OCI-LY1 (cell line): Measurements from ENCODE around the gene TCP11L2.

Source experiments
- H2AFZ ChIP-seq: fragments of 200-600 bp; sonication (generic), shearing (Covaris generic); 2 replicates; pipeline ENCODE4 v1.6.0; 2014; ENCODE audit warnings: antibody characterized with exemption, mild to moderate bottlenecking, low read length
- H3F3A ChIP-seq: fragments of 200-600 bp; sonication (generic), shearing (Covaris generic); 2 replicates; pipeline ENCODE4 v1.6.0; 2014; ENCODE audit warnings: mild to moderate bottlenecking, antibody characterized with exemption, low read length, moderate library complexity; ENCODE audit not compliant: insufficient read depth
- H3K27ac ChIP-seq: fragments of 200-600 bp; sonication (generic); 2 replicates; pipeline ENCODE4 v1.5.1; 2014; ENCODE audit warnings: low read length, mixed run types, mild to moderate bottlenecking, low read depth; ENCODE audit not compliant: poor library complexity, severe bottlenecking
- H3K27me3 ChIP-seq: fragments of 200-600 bp; sonication (generic); 2 replicates; pipeline ENCODE4 v1.6.0; 2014; ENCODE audit warnings: antibody characterized with exemption, mild to moderate bottlenecking, low read length, moderate library complexity; ENCODE audit not compliant: insufficient read depth
- H3K36me3 ChIP-seq: fragments of 200-600 bp; sonication (generic); 2 replicates; pipeline ENCODE4 v1.6.1; 2014; ENCODE audit warnings: mild to moderate bottlenecking, antibody characterized with exemption, low read length, moderate library complexity, mixed read lengths; ENCODE audit not compliant: insufficient read depth
- H3K4me1 ChIP-seq: fragments of 200-600 bp; sonication (generic); 2 replicates; pipeline ENCODE4 v1.5.1; 2014; ENCODE audit warnings: mild to moderate bottlenecking, low read length, moderate library complexity; ENCODE audit not compliant: insufficient read depth, severe bottlenecking
- H3K4me2 ChIP-seq: fragments of 200-600 bp; sonication (generic), shearing (Covaris generic); 2 replicates; pipeline ENCODE4 v1.6.1; 2014; ENCODE audit warnings: low read length
- H3K4me3 ChIP-seq: fragments of 200-600 bp; sonication (generic); 2 replicates; pipeline ENCODE4 v1.5.1; 2014; ENCODE audit warnings: low read length, low read depth, mild to moderate bottlenecking, mixed read lengths; ENCODE audit not compliant: poor library complexity, severe bottlenecking
- H3K79me2 ChIP-seq: fragments of 200-600 bp; shearing (Covaris generic); 2 replicates; pipeline ENCODE4 v1.6.1; 2016; ENCODE audit warnings: mixed run types, low read length, mixed read lengths; ENCODE audit not compliant: insufficient read depth
- H3K9ac ChIP-seq: fragments of 200-600 bp; sonication (generic), shearing (Covaris generic); 2 replicates; pipeline ENCODE4 v1.6.1; 2014; ENCODE audit warnings: mild to moderate bottlenecking, low read length, mixed read lengths
- H3K9me2 ChIP-seq: fragments of 200-600 bp; sonication (generic), shearing (Covaris generic); 2 replicates; pipeline ENCODE4 v1.6.1; 2014; ENCODE audit warnings: low read depth, mild to moderate bottlenecking, low read length, mixed read lengths
- H3K9me3 ChIP-seq: fragments of 200-600 bp; shearing (Covaris generic); 2 replicates; pipeline ENCODE4 v1.6.1; 2014; ENCODE audit warnings: low read length, mixed read lengths
- H4K20me1 ChIP-seq: fragments of 200-600 bp; sonication (generic), shearing (Covaris generic); 2 replicates; pipeline ENCODE4 v1.6.0; 2016; ENCODE audit warnings: mild to moderate bottlenecking, low read length; ENCODE audit not compliant: insufficient read depth
- EZH2 ChIP-seq: fragments of 200-600 bp; sonication (generic), shearing (Covaris generic); IDR thresholded peaks from 2 replicates; pipeline ENCODE4 v1.8.0; 2017; ENCODE audit warnings: borderline replicate concordance, mixed run types, mild to moderate bottlenecking, antibody characterized with exemption, low read length, moderate library complexity, mixed read lengths
- TF ChIP-seq, protein P1 (sequence below): fragments of 200-600 bp; sonication (generic), shearing (Covaris generic); IDR thresholded peaks from 2 replicates; pipeline ENCODE4 v1.5.1; 2017; ENCODE audit warnings: mild to moderate bottlenecking, antibody characterized with exemption, low read length, moderate library complexity, mixed read lengths

Gene TCP11L2

DNA sequence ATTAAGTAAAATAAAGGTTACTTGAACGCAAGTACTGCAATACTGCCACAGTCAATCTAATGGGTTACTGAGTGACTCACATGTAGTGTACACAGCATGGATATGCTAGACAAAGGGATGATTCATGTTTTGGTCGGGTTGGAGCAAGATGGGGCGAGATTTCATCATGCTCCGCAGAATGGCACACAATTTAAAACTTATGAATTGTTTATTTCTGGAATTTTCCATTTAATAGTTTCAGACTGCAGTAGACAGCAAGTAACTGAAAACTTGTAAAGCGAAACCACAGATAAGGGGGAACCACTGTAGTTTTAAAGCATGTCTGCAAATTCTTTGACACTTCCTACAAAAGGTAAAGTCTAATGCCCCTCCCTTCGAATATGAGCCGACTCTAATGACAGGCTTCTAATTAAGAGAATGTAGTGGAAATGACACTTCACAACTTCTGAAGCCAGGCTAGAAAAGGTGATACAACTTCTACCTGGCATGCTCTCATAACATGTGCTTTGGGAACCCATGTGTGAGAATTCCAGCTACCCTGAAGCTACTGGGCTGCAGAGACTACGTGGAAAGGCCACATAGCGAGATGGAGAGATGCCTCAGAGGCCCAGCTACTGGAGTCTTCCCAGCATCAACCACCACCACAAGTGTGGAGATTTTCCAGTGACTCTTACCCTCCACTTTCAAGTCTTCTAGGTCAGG, 13.9 kb upstream of the TCP11L2 start:
- Histone ChIP-seq H3K79me2 (no peaks in the 10 kb centered on the region), H3K4me1 (peaks cover 49% of the 10 kb centered on the region), H3K4me2 (no peak overlapping the region), H3K27ac (peak overlapping the region; percentile 36), H4K20me1 (no peaks in the 10 kb centered on the region), H3K9me2 (no peaks in the 10 kb centered on the region), H3K4me3 (no peak overlapping the region), H3K27me3 (no peaks in the 10 kb centered on the region), H2AFZ (no peak overlapping the region), H3K36me3 (no peaks in the 10 kb centered on the region), H3F3A (no peaks in the 10 kb centered on the region), H3K9ac (no peak overlapping the region), H3K9me3 (no peaks in the 10 kb centered on the region)
- TF ChIP-seq, protein P1, sequence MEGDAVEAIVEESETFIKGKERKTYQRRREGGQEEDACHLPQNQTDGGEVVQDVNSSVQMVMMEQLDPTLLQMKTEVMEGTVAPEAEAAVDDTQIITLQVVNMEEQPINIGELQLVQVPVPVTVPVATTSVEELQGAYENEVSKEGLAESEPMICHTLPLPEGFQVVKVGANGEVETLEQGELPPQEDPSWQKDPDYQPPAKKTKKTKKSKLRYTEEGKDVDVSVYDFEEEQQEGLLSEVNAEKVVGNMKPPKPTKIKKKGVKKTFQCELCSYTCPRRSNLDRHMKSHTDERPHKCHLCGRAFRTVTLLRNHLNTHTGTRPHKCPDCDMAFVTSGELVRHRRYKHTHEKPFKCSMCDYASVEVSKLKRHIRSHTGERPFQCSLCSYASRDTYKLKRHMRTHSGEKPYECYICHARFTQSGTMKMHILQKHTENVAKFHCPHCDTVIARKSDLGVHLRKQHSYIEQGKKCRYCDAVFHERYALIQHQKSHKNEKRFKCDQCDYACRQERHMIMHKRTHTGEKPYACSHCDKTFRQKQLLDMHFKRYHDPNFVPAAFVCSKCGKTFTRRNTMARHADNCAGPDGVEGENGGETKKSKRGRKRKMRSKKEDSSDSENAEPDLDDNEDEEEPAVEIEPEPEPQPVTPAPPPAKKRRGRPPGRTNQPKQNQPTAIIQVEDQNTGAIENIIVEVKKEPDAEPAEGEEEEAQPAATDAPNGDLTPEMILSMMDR, result no peak
- TF ChIP-seq EZH2, result no peak

DNA sequence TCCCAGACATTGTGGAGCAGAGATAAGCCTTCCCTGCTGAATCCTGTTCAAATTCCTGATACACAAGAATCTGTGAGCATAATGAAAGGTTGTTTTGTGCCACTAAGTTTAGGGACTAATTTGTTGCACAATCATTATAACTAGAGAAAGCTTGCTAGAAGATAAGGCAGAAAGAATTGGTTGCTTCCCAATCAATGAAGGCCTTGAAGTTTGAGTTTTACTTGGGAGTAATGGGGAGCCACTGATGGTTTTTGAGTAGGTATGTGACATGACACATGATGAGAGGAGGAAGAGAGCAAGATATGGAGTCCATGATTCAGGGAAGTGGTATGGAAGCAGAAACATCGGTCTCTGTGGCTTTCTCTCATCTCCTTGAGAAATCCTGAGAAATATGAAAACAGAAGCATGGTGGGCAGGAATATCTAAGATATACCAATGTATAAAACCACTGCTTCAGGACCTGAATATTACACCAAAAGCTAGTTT, 13.3 kb upstream of the TCP11L2 start:
- H3F3A ChIP-seq, result no peaks in the 10 kb centered on the region
- H3K9me3 ChIP-seq, result no peaks in the 10 kb centered on the region
- H2AFZ ChIP-seq, result no peak overlapping the region
- no peaks in the 10 kb centered on the region for H3K79me2 ChIP-seq
- no peaks in the 10 kb centered on the region for H3K27me3 ChIP-seq
- no peak overlapping the region for H3K4me2 ChIP-seq
- H4K20me1 ChIP-seq, result no peaks in the 10 kb centered on the region
- TF ChIP-seq, protein P1, result no peak
- no peak for TF ChIP-seq EZH2
- no peak overlapping the region for H3K9ac ChIP-seq
- H3K9me2 ChIP-seq, result no peaks in the 10 kb centered on the region
- H3K4me3 ChIP-seq, result no peak overlapping the region
- no peaks in the 10 kb centered on the region for H3K36me3 ChIP-seq
- peaks cover 49% of the 10 kb centered on the region for H3K4me1 ChIP-seq
- H3K27ac ChIP-seq, result no peak overlapping the region

DNA sequence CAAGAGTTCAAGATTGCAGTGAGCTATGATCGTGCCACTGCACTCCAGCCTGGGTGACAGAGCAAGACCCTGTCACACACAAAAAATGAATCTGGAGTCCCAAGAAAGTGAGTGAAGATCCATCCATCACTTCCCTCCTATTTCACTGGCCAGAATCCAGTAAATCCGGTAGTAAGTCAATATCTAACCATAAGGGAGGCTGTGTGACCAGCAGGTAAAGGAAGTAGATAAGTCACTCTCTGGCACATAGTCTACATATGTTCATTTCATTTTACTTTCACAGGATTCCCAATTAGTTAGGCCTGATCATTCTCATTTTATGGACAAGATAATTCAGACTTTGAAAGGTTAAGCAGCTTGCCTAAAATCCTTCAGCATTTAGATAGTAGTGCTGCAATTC, 11.9 kb upstream of the TCP11L2 start:
- H3F3A ChIP-seq, result no peaks in the 10 kb centered on the region
- H3K36me3 ChIP-seq, result no peaks in the 10 kb centered on the region
- H3K27ac ChIP-seq, result no peak overlapping the region
- H3K9ac ChIP-seq, result no peak overlapping the region
- H3K27me3 ChIP-seq, result no peaks in the 10 kb centered on the region
- H3K9me2 ChIP-seq, result no peaks in the 10 kb centered on the region
- H3K79me2 ChIP-seq, result no peaks in the 10 kb centered on the region
- H3K4me1 ChIP-seq, result peaks cover 48% of the 10 kb centered on the region
- no peaks in the 10 kb centered on the region for H4K20me1 ChIP-seq
- H3K9me3 ChIP-seq, result no peaks in the 10 kb centered on the region
- H3K4me2 ChIP-seq, result no peak overlapping the region
- TF ChIP-seq EZH2, result no peak
- TF ChIP-seq, protein P1, result no peak
- H2AFZ ChIP-seq, result no peak overlapping the region
- no peak overlapping the region for H3K4me3 ChIP-seq
